ENCODE results near the gene NTM.

NTM gene

DNA sequence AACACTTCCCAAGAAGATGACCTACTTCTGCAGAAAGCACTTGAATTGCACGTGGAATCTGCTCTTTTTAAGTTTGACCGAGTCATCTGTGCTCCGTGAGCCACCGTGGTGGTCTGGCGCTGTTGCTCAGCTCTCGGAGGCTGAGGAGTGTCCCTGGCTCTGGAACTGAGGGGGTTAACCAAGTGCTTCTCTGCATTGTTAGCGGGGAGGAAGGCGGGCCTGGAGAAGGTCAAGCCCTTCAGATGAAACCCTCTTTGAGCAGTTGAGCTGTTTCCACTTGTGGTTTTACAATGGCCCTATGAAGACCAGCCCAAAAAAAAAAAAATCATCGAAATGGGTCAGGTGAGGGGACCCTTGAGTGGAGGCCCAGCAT lies 286.4 kb downstream of the NTM start:
- DNase-seq, result no peak

GRCh38 chr11:131658414-131658813 lies 288.0 kb downstream of the NTM start:
- DNase-seq, result no peak

DNA sequence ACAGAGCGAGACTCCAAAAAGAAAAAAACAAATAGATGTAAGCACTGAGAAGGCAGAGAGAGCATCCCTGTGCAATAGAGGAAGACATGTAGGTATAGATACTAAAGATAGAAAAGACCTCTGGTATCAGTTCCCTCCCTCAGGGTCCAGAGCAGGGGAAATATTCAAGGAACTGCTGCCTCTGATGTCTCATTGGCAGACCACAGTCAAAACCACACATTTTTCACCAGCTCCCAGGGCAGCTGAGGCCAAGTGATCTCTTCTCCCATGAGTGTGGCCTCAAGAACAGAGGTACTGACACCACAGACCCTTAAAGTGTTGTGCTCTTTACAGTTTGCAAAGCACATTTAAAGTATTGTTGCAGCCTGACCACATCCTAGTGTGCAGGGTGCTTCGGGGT lies 288.5 kb downstream of the NTM start:
- DNase-seq, result no peak

DNA sequence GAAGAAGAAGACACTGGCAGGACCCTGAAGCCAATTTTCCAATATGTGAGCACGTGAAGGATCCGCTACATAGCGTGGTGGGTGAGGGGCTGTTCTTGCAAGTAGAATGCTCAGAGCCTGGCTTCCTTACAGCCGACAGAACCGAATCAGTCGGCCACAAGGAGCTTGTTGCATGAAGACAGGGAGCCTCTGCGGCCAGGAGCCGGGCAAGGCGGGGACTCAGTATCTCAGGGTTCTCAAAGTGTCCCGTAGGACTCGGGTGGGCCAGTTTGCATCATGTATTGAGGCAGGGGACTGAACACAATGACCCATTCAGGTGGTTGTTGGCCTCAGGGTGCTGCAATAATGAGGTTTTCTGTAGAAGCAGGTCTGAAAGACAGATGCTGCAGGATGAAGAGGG lies 289.5 kb downstream of the NTM start:
- DNase-seq, result no peak

DNA sequence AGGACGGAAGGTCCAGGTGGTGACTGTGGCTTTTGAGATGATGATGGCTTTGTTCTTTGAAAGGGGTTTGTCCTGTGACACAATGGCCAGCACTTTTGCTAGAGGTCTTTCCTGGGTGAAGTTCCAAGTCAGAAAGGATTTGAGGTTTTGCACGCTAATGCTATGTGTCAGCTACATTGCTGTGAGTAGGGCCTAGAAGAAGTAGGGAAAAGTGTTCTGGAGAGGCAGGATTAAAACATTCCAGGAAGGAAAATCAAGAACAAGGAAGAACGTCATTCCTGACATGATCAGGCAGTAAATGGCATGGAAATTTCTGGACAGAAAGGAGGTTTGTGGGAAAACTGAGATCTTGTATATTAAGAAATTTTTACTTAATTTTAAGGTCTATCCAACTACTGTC lies 290.7 kb downstream of the NTM start:
- no peak for DNase-seq

- no peak for DNase-seq
These were observed 292.0 kb downstream of the NTM start for GRCh38 chr11:131662317-131662972.

GRCh38 chr11:131662993-131663392 lies 292.6 kb downstream of the NTM start:
- DNase-seq, result no peak

DNA sequence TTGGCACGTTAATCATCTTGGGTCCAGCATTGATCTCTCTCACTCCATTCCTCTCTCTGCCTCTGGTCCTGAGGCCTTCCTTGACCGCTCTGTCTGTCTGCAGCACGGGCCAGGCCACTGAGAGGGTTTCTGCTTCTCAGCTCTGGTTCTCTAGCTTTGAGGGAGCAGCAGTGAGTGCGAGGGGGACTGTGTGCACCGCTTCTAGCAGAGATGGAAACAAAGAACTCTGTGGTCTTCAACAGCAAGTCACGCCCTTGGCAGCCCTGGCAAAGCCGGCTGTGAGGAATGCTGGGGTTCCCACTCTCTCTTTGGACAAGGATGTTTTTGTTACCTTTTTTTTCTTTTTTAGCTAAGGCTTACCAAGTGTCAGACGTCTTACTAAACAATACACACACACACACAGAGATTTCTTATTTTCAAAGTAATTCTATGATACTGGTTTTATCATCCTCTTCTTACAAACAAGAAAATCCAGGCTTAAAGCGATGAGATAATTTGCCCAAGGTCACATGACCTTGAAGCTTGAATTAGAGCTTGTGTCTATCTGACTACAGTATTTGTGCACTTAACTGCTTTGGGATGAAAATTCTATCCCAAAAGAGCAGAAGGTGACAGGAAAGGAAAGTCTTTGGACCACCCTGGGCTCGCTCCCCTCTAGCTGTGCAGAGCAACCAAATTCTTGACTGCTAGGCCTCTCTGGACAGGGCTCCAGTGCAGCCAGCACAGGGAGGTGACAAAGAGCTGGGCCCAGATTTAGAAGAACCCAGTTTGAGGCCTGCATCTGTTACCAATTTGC lies 293.2 kb downstream of the NTM start:
- DNase-seq, result no peak

- DNase-seq, result no peak
These were observed 293.9 kb downstream of the NTM start for GRCh38 chr11:131664293-131664692.

DNA sequence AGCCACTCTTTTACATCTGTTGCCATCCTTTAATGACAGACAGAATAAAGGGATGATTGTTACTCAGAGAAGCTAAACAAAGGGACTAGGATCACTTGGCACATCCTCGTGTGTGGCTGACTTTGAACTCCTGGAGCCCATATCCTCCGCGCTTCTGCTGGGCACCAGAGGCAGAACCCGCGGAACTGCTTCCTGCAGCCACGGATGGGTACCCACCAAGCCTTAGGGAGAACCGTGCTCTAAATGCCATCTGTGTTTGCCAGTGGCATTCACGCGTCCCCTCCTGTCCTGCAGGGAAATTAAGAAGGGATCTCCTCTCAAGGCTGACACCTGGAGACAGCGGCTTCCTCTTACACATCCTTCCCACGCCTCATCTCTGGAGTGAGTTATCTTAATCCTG lies 294.4 kb downstream of the NTM start:
- no peak for DNase-seq

DNA sequence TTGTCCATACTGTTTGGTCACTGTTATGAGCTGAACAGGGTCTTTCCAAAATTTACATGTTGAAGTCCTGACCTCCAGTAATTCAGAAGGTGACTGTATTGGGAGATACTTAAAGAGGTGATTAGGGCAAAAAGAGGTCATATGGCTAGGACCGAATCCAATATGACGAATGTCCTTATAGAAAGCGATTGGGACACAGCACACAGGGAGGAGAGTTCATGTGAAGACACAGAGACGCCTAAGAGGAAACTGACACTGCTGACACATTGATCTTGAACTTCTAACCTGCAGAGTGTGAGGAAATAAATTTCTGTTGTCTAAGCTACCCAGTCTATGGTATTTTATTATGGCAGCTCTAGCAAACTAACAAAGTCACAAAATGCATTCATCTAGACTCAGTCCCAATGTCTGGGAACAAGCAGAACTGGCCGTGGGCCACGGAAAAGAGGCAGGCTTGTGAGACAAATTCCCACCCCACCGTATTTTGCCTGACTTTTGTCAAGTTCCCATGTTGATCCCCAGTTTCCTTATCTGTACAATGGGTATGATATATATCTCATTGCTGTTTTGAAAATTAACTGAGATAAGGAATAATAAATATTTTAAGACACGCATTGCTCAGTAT lies 295.0 kb downstream of the NTM start:
- no peak for DNase-seq

DNA sequence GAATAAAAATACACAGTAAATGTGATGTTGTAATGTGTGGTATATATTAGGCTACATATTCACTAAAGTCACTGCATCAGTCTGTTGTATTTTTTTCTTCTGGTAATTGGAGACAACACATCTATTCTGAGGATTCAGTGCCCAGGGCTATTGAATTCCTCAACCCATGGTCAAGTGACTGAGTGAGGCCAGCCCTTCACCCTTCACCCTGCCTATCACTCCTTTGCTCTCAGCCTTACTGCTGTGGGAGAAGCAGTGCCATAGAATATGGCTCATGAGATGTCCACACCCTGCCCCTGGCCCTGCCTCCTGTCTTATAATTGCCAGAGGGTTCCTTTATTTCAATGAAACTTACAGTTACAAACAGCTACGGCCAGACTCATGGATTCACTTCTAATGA lies 295.6 kb downstream of the NTM start:
- DNase-seq, result no peak

DNA sequence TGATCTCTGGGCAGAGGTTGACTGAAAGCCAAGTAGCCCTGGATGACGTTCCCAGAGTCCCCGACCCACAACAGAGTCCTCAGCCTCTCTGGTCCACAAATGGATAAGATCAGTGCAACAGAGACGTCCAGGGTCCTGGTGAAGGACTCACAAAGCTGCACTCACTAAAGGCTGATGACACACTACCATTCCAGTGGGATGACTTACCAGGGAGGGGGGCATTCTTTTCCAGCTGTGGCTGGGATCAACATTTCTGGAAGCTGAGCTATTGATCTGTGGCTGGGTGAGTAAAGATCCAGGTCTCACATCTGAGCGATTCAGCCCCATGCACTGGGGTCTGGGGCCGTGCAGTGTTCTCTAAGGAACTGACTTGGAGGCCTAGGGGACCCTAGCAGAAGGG lies 296.2 kb downstream of the NTM start:
- no peak for DNase-seq

DNA sequence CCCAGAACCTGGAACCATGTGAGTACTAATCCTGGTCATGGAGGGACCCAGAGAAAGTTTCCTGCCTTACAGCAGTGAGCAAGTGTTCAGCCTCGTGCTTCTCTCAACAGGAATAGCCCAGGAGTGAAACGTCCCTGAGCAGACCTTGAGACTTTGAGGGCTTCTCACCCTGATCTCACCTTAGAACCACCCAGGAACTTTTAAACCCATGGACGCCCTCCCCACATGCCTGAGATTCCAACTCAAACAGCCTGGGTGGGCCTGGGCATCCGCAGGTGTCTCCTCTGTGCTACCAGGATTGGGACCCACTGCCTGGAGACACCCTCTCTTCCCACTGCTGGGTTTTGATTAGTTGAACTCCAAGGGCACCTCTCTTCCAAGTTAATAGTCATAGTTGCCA lies 297.2 kb downstream of the NTM start:
- DNase-seq, result no peak

DNA sequence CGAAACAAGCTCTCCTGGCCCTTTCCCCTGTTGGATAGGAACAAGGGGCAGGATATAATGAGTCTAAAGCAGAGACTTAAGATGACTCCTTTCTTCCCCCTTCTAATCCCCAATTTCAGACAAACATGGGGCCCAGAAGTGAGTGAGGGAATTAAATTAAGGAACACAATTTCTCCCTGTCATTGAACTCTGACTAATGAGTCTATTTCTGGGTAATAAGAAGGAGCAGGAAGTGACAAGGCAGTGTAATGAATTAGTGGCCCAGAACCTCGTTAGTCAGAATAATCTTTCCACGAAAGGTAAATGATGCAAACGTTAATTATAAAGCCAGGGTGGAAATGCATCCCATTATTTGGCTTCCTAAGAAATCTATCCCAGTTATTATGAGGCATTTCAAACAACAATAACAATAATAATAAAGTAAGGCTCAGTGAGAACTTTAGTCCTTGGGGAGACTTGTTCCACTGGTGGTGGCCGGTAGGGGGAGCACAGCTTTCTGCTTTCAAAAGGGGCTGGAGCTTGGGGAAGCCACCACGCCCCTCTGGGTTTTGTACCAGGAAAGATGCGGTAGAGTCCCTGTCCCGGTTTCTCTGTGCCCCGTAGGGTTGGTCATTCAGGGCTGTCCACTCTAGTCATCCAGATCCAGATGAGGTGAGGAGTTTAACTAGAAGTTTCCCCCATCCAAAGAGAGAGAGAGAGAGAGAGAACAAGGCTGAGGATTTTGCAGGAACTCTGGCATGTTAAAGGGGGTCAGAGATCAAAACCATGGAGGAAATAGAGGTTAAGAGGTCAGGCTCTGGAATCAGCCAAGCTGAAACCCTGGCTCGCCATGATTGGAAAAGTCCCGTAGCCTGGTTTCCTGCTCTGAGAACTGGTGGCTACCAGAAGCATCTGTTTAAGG lies 298.3 kb downstream of the NTM start:
- DNase-seq, result peak; percentile 12

GRCh38 chr11:131669401-131669780 lies 299.0 kb downstream of the NTM start:
- no peak for DNase-seq

DNA sequence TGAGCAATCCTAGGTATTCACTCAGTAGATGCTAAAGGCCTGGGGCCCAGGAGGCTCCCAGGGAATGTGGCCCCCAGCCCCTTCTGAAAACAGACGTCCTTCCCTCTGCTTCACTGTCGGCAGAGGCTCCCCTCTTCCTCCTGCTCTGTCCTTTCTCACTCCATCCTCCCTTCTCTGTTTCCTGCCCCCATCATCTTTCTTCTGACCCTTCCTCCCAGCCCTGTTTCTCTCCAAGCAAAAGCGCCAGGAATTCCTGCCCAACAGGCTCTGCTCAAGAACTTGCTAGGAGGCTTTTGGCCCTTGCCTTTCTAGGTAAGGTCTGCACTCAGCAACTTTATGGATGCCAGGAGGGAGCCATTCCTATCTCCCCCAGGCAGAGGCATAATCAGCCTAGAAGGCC lies 300.5 kb downstream of the NTM start:
- no peak for DNase-seq

- no peak for DNase-seq
These were observed 300.9 kb downstream of the NTM start for GRCh38 chr11:131671320-131671719.

GRCh38 chr11:131671734-131672133 lies 301.3 kb downstream of the NTM start:
- DNase-seq, result no peak

DNA sequence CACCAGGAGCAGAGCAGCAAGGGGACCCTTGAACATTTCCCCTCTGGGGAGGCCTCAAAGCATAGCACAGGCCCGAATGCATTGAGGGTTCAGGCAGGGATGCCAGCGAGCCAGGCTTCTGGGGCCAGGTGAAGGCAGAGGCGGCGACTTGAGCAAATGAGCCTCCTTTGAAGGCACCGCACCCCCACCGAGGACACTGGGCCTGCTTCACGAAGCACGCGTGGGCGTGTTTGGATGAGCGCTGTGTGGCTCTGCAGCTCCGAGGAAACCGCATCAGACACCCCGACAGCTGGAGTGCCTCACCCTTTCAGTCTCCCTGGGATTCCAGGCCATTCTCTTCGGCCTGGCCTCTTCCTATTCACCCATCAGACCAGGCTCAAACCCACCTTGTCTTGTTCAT lies 301.8 kb downstream of the NTM start:
- DNase-seq, result no peak

DNA sequence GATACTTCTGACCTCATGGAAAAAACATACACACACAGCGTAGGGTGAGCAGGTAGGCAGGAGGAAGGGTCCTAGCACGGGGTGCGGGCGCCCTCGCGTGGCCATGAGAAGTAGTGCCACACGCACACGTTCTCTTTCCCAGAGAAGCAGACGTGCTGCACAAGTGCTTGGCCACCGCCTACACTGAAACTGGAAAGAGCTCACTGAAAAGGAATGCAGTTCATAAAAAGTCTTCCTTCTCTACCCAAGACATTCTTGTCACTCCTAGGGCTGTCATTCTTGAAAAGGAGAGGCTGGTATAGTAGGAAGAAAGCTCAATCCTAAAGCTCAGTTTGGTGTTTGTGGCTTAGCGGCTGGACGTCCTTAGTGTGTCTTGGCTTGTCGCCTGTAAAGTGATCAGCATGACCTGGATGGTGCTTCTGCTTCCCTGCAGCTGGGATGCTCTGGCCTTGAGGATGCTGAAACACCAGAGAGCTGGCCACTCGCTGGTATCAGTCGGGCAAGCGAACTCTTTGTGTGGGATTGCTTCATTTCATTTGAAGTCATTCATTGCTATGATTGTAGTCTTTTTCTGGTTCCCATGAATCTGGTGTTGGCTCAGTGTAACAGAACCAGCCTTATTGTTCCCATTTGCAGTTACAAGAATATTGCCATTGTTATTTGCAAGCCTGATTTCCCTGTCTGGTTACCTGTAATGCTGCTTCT lies 303.8 kb downstream of the NTM start:
- DNase-seq, result no peak

DNA sequence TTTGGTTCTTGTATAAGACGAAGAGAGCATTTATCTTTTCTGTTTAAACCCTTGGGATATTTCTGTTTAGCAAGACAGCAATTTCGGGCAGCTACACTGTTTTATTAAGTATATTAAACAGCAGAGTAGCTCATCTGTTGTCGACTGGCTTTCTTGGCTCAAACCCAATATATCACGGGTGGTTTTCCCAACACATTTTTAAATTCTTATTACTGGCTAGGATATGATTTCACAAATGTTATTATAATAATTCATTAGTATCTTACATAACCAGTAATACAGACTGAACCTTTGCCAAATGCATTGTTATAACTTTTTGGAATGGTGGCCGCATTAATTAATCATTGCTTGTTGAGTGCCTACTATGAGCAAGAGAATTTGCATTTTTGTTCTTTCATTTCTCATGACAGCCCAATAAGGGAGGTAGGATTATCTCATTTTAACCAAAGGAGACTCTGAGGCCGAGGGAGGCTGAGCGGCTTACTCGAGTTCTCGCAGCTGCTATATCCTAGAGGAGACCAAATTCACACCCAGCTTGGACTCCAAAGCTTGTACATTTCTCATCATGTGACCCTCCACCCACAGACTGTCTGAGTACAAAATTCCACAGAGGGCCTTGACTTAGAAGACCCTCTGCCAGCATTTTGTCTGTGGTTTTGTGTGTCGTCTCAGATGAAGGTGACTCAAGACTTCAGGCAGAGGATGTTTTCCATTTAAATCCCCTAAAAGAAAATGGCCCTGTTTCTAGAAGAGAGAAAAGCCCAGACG lies 304.9 kb downstream of the NTM start:
- DNase-seq, result no peak
